Testis (tissue), 3 donors: ENCODE results near the gene RXRA. TPM values are rescaled to one million over a fixed set of nuclear protein-coding genes. Genes with fewer than 3 reads are reported as not detected.

Experiments
- DNase-seq: peaks from one replicate; pipeline ENCODE4 v3.0.0-alpha.2; 2019
- H3K27ac ChIP-seq, 2 donors: fragments of 200-600 bp; sonication (generic); one replicate each; pipeline ENCODE4 v1.5.1; 2019
- H3K27me3 ChIP-seq: fragments of 200-600 bp; sonication (generic); one replicate; pipeline ENCODE4 v1.5.1; 2019
- H3K36me3 ChIP-seq: fragments of 200-600 bp; sonication (generic); one replicate; pipeline ENCODE4 v1.5.1; 2017; ENCODE audit warnings: low read depth; ENCODE audit errors: missing control alignments
- H3K4me1 ChIP-seq: fragments of 200-600 bp; sonication (generic); one replicate; pipeline ENCODE4 v1.5.1; 2019
- H3K4me3 ChIP-seq, 2 donors: fragments of 200-600 bp; sonication (generic); one replicate each; pipeline ENCODE4 v1.5.1; 2017 to 2019
- H3K9me3 ChIP-seq: fragments of 200-600 bp; sonication (generic); one replicate; pipeline ENCODE4 v1.5.1; 2017
- POLR2A ChIP-seq: fragments of 450-650 bp; IDR thresholded peaks from one replicate; pipeline ENCODE4 v1.6.1; 2017; ENCODE audit warnings: antibody characterized with exemption, mild to moderate bottlenecking, moderate library complexity
- WGBS, 2 donors: methylation state at CpG; one replicate each; pipeline ENCODE4 v1.1.5; 2018; 5-methylcytosine and 5-hydroxymethylcytosine counted together
- intact Hi-C: fragments of 100-400 bp; cut with DNase I; formaldehyde crosslinking; loops from one replicate; pipeline ENCODE4 v1.15.1; 2023; ENCODE audit warnings: low total_unique reads
- polyA plus RNA-seq: library from polyadenylated mRNA; stranded (reverse); fragments of 350-450 nt; fragmentation: Illumina TruSeq; extraction: RNeasy Lipid Tissue Mini Kit (QIAGEN cat#74804); gene quantifications from one replicate; pipeline ENCODE4 v1.2.3, GENCODE V29; 2014; ENCODE audit warnings: low read depth, low replicate concordance; ENCODE audit not compliant: insufficient read depth
- total RNA-seq, 2 donors: library from RNA; depleted of rRNA; stranded (reverse); fragments of >200 nt; gene quantifications; one replicate each; pipeline ENCODE4 v1.2.3, GENCODE V29; 2016
- TF ChIP-seq, protein P1 (sequence below), 3 experiments: fragments of 450-650 bp in 2 of 3; fragments of 200-600 bp in 1 of 3; sonication (generic) in 1 of 3; IDR thresholded peaks; one replicate each; pipeline ENCODE4 v1.5.1; 2016 to 2019; ENCODE audit warnings: antibody characterized with exemption in 3 of 3, mild to moderate bottlenecking in 2 of 3, moderate library complexity in 1 of 3

Gene RXRA
- total and polyA plus RNA-seq, 3 donors from 2014 or later, result 31.3 to 61.0 (median 47.3) TPM

DNA sequence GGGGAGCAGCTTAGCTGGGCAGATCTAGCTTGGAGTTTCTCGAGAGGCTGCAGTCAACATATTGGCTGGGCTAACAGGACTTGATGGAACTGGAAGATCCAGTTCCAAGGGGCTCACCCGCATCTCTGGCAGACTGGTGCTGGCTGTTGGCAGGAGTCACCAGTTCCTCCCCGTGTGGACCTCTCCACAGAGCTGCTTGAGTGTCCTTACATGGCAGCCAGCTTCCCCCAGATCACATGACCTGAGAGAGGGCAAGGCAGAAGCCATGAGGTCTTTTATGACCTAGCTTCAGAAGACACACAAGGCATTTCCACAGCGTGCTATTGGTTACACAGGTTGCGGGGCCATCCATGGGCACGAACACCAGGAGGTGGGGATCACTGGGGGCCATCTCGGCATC is 26.4 kb upstream of the RXRA start:
- H3K27me3 ChIP-seq, result no peaks in the 10 kb centered on the region
- no peaks in the 10 kb centered on the region for H3K9me3 ChIP-seq
- TF ChIP-seq, protein P1, sequence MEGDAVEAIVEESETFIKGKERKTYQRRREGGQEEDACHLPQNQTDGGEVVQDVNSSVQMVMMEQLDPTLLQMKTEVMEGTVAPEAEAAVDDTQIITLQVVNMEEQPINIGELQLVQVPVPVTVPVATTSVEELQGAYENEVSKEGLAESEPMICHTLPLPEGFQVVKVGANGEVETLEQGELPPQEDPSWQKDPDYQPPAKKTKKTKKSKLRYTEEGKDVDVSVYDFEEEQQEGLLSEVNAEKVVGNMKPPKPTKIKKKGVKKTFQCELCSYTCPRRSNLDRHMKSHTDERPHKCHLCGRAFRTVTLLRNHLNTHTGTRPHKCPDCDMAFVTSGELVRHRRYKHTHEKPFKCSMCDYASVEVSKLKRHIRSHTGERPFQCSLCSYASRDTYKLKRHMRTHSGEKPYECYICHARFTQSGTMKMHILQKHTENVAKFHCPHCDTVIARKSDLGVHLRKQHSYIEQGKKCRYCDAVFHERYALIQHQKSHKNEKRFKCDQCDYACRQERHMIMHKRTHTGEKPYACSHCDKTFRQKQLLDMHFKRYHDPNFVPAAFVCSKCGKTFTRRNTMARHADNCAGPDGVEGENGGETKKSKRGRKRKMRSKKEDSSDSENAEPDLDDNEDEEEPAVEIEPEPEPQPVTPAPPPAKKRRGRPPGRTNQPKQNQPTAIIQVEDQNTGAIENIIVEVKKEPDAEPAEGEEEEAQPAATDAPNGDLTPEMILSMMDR (IDR thresholded peaks at IDR 0.05), result no peak
- TF ChIP-seq POLR2A, result no peak
- H3K4me1 ChIP-seq, result no peaks in the 10 kb centered on the region
- no peak overlapping the region for H3K4me3 ChIP-seq
- WGBS, 2 donors, result 80 to 93% methylated on average over 6 to 7 of the region's 7 CpGs
- intact Hi-C loops, result no loop called here
- H3K27ac ChIP-seq, result no peak overlapping the region
- no peak for DNase-seq
- H3K36me3 ChIP-seq, result no peaks in the 10 kb centered on the region

DNA sequence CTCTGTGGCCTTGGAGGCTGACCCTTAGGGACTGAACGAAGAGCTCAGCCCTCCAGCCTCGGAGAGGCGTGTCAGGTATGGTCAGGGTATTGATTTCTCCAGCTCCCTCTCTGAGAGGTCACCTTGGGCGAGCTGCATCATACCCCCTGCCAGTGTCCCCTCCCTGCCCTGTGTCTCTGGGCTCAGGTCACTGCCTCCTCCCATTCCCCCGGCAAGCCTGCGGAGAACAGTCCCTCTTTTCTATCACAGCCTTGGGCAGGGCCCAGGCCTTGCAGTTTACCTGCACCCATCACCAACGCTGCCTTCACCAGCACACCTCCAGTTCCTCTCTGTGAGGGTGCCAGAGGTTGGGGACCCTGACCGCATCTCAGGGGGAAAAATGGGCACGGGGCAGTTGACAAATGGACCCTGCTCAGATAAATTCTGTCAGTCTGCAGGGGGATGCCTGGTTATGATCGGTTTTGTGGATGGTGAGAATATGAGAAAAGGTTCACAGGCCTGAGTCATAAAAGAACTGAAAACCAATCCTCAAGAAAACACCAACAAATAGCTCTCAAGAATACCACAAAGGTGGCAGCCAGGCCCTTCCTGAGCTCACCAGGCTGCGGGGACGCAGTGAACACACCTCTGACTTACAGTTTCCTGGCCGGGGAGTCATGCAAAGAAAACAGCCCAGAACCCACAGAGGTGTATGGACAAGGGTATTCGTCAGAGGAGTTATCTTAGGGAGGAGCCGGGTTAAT is 24.7 kb upstream of the RXRA start:
- no peak for DNase-seq
- H3K4me1 ChIP-seq, result no peaks in the 10 kb centered on the region
- no peaks in the 10 kb centered on the region for H3K36me3 ChIP-seq
- H3K4me3 ChIP-seq, result no peak overlapping the region
- no peak overlapping the region for H3K27ac ChIP-seq
- H3K9me3 ChIP-seq, result no peaks in the 10 kb centered on the region
- TF ChIP-seq, protein P1 (IDR thresholded peaks at IDR 0.05), result no peak
- no peak for TF ChIP-seq POLR2A
- H3K27me3 ChIP-seq, result no peaks in the 10 kb centered on the region
- 82 to 84% methylated on average over 15 of the region's 15 CpGs for WGBS, 2 donors
- intact Hi-C loops, result no loop called here

DNA sequence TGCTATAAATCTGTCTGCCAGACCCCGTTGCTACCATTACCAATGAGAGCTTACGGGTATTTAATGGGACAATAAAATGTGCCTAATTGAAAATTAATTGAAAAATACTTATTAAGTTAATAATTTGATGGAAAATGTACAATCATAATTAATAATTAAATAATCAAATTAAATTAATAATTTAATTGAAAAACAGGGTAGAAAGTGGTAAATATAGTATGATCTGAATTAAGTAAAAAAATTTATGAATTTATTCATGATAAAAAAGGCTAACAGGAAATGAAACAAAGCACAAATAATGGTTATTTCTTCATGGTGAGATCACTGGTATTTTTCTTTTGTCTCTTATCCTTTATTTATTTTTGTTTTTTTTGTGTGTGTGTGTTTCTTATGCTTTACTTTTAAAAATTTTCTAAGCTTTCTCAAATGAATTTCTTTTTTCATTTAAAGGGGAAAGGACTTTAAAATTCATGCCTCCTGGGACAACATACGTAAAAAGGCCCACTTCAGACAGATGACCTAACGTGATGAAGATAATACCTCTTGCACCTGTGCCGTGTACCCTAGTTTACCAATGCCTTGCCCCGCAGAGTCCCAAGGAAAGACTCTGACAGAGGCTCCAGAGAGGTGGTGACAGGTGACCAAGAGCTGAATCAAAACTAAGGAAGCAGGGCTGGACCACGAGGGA is 24.0 kb upstream of the RXRA start:
- H3K9me3 ChIP-seq, result no peaks in the 10 kb centered on the region
- no peak overlapping the region for H3K27ac ChIP-seq
- intact Hi-C loops, result no loop called here
- H3K4me3 ChIP-seq, result no peak overlapping the region
- no peak for DNase-seq
- no peaks in the 10 kb centered on the region for H3K27me3 ChIP-seq
- H3K4me1 ChIP-seq, result no peaks in the 10 kb centered on the region
- WGBS, 2 donors, result 91 to 95% methylated on average over 7 of the region's 7 CpGs
- TF ChIP-seq, protein P1 (IDR thresholded peaks at IDR 0.05), result no peak
- TF ChIP-seq POLR2A, result no peak
- no peaks in the 10 kb centered on the region for H3K36me3 ChIP-seq

DNA sequence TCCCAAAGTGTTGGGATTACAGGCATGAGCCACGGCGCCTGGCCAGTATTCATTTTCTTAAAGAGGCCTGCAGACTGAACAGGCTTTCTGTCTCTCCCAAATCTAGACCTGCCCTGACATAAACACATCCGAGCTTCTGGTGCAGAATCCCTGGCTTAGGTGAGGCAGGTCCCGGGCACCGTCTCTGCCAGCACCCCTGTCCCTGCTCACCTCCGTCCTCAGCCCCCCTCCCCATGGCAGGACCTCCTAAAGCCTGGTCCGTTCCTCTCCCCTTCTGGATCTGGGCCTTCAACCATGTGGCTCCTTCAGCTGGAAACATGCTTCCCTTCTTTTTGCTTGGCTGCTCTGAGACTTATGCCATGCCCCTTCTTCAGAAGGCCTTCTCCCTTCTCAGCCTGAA is 22.7 kb upstream of the RXRA start:
- H3K4me1 ChIP-seq, result no peaks in the 10 kb centered on the region
- WGBS, 2 donors, result 91 to 92% methylated on average over 7 of the region's 7 CpGs
- no peak overlapping the region for H3K27ac ChIP-seq
- TF ChIP-seq, protein P1 (IDR thresholded peaks at IDR 0.05), result no peak
- TF ChIP-seq POLR2A, result no peak
- no peaks in the 10 kb centered on the region for H3K36me3 ChIP-seq
- no peak overlapping the region for H3K4me3 ChIP-seq
- intact Hi-C loops, result no loop called here
- no peaks in the 10 kb centered on the region for H3K27me3 ChIP-seq
- DNase-seq, result no peak
- H3K9me3 ChIP-seq, result no peaks in the 10 kb centered on the region
